Skin of body (tissue), 2 donors: ENCODE results near the gene NUDT16L1. TPM values are rescaled to one million over a fixed set of nuclear protein-coding genes. Genes with fewer than 3 reads are reported as not detected.

ENCODE experiments used
- small RNA-seq: library from RNA; depleted of rRNA; stranded (forward); fragments of <200 nt; gene quantifications from one replicate; pipeline ENCODE3, GENCODE V24; 2014; ENCODE audit warnings: low replicate concordance
- total RNA-seq: library from RNA; depleted of rRNA; stranded (reverse); fragments of >200 nt; gene quantifications from one replicate; pipeline ENCODE4 v1.2.3, GENCODE V29; 2014

Gene NUDT16L1
- total RNA-seq, 1 donor from 2014 or later = 19.9 TPM

Small RNA genes within 50 kb of the gene (small RNA-seq; reads per million reads assigned to genes)
- not detected for gene MIR6769A

Other genes with a start within 250 kb of the NUDT16L1 start
- 24.1 TPM for gene NMRAL1, start 218.9 kb upstream of the NUDT16L1 start, total RNA-seq
- gene HMOX2, start 217.2 kb upstream of the NUDT16L1 start, total RNA-seq = 28.8 TPM
- gene CDIP1, start 154.8 kb upstream of the NUDT16L1 start, total RNA-seq = 6.6 TPM
- 0.30 TPM for gene C16orf96, start 137.2 kb upstream of the NUDT16L1 start, total RNA-seq
- 4.7 TPM for gene UBALD1, start 78.7 kb upstream of the NUDT16L1 start, total RNA-seq
- gene MGRN1, start 68.7 kb upstream of the NUDT16L1 start, total RNA-seq = 21.6 TPM
- gene ANKS3, start 40.7 kb downstream of the NUDT16L1 start, total RNA-seq = 16.9 TPM
- gene DNAAF8, start 41.0 kb downstream of the NUDT16L1 start, total RNA-seq = 0.59 TPM
- 5.5 TPM for gene ZNF500, start 73.6 kb downstream of the NUDT16L1 start, total RNA-seq
- not detected for gene SEPTIN12, start 94.8 kb downstream of the NUDT16L1 start, total RNA-seq
- gene SMIM22, start 101.8 kb downstream of the NUDT16L1 start, total RNA-seq = 1.3 TPM
- gene ROGDI, start 109.1 kb downstream of the NUDT16L1 start, total RNA-seq = 5.3 TPM
- 35.1 TPM for gene GLYR1, start 153.7 kb downstream of the NUDT16L1 start, total RNA-seq
- 23.5 TPM for gene UBN1, start 153.9 kb downstream of the NUDT16L1 start, total RNA-seq
- 69.8 TPM for gene PPL, start 243.6 kb downstream of the NUDT16L1 start, total RNA-seq